ENCODE data around the gene MEGF9.

Gene MEGF9

DNA sequence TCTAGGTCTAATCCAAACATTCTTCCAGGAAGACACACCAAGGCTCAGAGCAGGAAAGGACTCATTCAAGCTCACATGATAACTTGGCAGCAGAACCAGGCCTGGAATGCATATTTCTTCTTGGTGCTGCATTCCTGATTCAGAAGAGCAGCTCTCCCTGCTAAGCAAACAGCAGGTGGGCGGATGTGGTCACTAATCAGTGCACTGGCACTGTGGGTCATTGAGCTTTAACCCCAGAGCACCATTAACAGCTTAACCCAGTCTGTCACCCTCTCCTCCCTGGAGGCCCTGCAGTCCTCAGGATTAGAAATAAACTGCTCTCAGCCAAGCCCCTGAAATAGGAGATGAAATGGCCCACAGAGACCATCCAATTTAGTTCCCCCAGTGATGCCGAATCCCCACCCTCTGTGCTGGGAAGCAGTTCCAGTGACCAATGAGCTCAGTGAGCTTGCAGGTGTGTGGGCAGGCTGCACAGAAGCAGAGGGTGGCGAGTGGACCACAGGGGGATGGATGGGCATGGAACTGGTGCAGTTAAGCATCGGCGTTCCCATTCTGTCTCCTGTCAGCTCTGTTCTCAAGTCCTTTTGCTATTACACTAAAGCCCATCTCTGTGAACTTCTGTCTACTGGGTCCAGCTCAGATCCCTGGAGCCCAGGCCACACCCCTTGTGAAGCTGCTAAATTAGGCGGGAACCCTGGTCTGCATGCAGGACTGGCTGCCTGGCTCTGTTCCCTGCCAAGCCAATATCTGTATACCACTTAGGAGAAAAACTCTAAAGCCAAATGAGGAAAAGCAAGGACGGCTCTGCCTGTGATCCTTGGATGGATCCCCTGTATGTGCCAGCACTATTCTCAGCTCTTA lies 16.6 kb upstream of the MEGF9 start:
- DNase-seq, result peak in 1 of 2 experiments; percentile 24

DNA sequence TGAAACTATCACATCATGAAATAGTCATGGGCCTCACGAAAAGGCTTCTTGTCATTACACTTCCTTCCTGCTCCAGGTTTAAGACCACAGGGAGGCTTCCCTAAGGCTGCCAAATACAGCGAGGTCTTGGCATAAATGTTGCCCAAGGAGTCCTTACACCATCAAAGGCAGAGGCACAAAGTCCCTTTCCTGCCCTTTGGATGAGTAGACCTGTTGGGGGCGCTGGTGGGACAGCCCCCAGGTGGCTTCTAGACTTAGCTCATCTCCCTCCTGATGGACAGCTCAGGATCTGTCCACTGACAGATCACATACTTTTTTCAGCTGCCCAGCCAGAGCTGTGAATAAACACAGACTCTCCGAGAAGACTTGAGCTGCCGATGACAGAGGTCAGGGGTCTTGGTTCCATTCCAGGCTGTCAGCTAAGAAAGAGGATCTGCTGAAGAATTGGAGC lies 15.5 kb upstream of the MEGF9 start:
- no peak for DNase-seq

DNA sequence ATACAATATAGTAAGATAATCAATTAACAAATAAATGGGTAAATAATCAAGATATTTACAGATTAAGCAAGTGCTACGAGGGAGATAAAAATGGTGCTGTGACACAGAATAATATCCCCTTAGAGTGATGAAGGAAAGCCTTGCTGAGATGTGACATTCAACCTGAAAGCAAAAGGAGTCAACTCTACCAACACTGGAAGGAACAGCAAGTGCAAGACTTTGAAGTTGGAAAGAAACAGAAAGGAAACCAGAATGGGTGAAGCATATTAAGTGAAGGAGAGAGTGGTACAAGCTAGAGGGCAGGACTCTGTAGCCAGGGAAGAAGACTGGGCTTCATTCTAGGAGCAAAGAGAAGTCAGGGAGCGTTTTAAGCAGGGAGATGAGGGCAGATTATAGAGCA lies 12.2 kb upstream of the MEGF9 start:
- DNase-seq, result no peak

DNA sequence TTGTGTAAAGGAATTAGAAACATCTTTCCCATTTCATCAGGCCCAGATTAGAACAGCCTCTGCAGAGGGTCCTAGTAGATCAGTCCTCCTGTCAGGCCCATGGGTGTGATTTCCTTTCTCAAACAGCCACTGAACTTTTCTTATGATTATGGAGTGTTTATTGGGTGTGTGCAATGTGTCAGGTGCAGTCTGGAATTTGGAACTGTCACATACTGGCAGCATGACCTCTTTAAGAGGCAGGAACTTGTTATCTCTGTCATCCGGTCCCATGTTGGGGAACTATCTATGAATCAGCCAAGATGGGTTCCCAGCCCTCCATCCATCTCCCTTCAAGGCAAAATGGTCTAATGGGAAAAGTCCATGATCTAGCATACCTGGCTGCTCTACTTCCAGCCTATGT lies 11.6 kb upstream of the MEGF9 start:
- DNase-seq, result no peak

DNA sequence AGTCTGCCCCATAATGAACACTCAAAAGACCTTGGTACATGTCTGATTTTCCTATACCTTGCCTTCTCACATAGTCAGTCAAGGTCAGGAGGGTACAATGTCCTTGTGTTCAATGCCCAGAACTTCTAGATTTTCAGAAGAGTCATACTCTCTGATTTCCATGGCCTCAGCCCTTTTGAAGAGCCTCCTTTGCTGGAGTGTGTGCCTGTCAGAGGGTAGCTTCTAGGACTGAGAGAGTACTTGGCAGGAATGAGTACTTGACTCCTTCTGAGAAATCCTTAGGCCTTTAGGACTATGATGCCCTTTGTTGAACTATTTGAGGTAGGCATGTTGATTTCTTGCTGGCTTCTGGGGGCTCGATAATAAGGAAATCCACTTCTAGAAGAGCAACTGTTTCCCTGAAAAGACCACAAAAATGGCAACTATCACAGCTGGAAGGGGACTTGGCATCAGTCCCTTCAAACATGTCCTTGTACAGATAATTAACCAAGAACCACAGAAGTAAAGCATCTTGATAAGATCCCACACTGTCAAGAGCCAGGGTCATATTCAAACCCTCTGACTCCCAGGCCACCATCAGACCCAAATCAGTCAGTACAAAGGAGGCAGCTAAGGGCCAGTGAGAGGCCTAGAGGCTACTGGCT lies 10.6 kb upstream of the MEGF9 start:
- no peak for DNase-seq

DNA sequence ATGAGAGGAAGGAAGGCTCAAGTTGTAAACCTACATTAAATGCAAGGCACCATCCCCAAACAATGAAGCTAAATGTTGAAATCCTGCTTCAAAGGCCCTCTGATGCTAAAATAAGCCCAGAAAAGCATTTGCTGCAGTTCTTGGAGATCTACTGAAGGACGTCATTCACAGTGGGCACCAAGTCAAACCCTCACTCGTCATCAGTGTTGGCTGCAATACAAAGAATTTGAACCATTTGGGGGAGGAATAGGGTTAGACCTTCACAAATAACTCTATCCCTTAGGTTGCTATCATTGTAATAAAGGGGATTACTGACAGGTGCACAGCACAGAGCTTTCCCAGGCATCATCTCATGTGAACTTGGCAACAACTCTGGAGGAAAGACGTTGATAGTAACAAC lies 9.3 kb upstream of the MEGF9 start:
- DNase-seq, result no peak

DNA sequence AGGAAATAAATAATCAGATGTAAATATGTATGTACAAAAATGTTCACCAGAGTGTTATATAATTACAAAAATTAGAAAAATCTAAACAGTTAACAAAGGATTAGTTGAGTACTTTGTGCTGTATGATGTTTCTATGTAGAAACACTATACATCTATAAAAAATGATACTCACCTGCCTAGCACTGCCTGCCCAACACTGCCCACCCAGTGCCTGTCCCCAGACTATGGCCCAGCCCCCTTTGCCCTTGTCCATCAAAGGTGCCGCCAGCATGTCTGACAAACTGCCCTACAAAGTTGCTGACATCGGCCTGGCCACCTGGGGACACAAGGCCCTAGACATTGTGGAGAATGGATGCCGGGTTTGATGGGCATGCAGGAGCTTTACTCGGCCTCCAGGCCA lies 6.1 kb upstream of the MEGF9 start:
- no peak for DNase-seq

DNA sequence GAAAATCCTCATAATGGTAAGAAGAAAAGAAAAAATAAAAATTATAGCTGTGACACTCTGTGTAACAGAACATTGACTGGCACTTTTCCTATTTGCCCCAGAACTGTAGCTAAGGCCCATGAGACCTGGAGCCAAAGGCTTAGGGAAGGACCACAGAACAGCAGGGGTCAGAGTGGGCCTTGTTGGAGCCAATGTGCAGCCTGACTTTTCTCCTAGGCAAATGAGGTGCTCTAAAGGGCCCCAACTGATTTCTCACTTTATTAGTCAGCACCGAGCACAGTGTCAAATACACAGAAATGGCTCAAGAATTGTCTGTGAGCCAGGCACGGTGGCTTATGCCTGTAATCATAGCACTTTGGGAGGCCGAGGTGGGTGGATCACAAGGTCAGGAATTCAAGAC lies 4.0 kb upstream of the MEGF9 start:
- no peak for DNase-seq

DNA sequence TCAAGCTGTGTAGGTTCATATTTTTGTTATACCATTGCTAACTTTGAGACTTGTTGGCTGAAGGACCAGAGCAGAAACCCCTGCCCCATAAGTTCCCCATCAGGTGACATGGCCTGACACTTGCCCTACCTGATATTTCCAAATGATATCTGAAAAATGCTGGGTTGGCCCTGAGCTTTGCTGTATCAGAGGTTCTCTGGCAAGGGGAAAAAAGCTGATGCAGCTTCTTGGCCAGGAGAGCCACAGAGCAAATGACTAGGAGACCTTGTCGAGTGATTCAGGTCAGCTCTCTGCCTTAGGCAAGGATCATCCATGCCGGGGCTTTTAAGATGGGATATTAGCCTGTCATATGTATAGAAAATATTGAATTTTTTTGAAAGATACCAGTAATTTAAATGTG lies 2.9 kb upstream of the MEGF9 start:
- no peak for DNase-seq

DNA sequence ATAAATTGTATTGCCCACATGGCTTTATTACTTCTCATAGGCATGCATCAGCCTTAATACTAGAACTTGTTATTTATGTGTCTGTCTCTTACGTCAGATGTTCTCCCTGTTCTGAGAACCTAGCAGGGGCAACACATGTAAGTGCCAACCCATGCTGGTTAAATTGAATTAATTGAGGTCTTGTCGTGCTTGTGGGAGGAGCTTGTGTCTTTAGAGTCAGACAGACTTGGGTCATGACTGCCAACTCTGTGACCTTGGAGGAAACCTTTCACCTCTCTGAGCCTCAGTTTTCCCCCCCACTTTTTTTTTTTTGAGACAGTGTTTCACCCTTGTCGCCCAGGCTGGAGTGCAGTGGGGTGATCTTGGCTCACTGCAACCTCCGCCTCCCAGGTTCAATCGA lies 2.2 kb upstream of the MEGF9 start:
- no peak for DNase-seq

DNA sequence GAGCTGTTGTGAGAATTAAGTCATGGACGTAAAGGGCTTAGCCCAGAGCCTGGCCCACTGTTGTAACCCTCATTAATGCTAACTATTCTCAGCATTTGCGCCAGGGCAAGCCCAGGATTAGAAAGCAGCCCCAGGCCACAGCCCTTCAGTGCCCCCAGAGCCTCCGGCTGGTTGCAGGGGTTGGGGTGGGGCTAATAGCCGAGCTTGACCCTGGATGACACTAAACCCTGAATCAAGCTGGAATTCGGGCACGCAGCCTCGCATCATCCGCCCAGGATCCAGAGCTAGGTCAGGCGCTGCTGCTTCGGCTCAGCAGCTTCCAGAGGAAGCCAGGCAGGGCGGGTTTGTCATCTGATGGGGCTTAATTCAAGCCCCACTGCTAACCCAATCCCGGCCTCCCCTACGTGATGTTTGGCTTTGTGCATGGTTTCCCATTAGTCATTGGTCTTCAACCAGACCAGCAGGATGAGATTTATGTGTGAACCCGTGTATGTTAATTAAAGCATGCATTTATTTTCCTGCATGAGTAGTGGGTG lies 1.2 kb upstream of the MEGF9 start:
- DNase-seq, result peak in 1 of 2 experiments; percentile 35

DNA sequence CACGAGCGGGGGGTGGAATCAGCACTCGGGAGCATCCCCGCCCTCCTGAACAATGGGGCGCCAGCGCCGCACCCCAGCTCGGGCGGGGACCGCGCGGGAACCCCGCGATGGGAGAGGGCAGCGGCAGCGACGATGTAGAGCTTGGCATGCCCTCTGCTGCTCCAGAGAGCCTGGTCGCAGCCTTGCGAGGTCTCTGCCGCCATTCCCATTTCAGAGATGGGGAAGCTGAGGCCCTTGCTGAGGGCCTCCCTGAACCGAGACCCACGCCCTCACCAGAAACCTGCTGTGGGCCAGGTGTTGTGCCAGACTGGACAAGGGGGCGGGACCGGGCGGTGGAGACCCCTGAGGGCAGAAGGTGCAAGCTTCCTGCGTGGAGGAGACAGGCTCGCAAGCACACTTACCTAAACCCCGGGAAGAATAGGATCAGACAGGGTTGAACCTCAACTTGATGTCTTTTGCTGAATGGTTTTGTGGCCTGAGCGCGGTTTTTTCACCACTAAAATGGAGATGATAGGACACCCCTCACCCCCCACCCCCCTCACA lies 647 bp upstream of the MEGF9 start:
- DNase-seq, result no peak

DNA sequence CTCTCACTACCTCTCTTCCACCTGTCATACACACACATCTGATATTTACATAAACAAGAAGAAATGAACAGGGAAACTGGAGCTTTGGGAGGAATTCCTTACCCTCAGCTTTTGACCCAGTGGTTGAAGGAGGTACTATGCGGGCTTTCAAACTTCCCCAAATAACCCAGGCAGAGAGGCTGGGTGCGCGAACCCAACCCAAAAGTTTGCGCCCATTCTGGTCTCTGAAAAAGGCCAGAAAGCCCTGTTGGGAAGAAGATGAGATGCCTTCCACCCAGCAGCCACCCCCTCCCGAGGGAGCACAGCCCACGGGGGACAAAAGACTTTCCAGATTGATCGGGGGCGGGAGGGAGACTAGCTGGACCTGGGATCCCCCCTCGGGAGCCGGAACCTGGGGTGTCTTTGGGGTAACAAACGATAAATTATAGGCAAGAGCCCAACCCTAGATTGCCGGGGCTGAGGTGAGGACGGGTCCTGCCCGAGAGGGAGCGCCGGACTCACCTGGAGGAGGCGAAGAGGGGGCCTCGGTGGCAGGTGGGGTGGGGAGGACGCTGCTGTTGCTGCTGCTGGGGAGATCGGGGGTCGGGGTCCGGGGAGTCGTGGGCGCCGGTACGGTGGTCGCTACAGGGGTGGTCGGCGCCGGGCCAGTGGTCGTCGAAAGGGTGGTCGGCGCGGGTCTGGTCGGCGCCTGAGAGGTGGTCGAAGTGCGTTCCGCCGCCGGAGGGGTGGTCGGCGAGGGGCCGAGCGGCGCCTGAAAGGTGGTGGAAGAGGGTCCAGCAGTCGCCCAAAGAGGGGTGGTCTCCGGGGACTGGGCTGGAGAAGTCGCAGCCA lies 798 bp downstream of the MEGF9 start:
- DNase-seq, result no peak

DNA sequence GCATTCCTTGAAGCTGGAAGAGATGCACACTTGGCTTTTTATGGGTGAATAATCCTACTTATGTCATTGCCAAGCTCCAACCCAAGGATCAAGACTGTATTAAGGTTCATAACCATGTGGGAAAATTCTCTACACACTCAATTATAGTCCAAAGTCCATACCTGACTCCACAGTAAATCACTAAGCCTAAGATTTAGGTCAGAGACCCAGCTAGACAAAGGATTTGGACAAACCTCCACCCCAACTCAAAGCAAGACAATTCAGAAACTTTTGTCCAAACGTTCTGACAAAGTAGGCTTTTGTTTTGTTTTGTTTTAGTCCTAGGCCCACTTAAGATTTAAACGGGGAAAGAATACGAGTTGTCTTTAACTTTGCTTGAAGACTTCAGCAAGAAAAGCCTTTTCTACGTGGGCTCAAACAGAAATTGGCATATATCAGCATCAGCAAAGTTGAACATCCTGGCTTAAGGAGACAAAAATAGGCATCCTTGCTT lies 1.7 kb downstream of the MEGF9 start:
- DNase-seq, result no peak

DNA sequence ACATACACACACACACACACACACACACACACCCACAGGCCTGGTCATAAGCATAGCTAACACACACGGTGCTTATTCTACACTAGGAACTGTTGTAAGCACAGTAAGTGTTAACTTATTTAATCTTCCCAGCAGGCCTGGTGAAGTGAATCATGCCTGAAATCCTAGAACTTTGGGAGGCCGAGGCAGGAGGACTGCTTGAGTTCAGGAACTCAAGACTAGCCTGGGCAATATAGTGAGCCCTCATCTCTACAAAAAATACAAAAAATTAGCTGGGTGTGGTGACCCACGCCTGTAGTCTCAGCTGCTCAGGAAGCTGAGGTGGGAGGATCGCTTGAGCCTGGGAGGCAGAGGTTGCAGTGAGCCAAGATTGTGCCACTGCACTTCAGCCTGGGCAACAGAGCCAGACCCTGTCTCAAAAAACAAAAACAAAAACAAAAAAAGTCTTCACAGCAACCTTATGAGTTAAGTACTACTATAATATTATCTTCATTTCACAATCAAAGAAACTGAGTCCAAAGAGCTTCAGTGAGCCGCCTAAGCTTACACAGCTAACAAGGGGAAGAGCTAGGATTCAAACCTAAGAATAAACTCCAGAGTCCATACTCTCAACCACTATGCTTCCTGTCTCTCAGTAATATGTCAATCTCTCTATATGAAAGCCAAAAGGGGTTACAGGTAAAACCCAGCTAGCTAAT lies 2.3 kb downstream of the MEGF9 start:
- DNase-seq, result no peak

DNA sequence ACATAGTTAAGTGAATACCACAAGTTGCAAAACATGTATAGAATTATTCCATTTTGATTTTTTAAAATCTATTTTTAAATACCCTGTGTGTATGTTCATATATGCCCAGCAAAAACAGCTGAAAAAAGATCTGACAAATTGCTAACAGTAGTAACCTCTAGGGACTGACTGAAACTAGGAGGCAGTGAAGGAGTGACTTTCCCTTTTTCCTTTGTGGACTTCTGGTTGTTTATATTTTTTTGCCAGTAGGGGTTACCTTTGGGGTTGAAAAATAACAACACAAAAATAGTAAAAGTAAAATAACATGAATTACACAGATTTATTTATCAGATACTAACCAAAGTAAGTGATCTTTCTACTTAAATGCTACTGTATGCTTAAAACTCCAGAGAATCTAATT lies 2.9 kb downstream of the MEGF9 start:
- no peak for DNase-seq

DNA sequence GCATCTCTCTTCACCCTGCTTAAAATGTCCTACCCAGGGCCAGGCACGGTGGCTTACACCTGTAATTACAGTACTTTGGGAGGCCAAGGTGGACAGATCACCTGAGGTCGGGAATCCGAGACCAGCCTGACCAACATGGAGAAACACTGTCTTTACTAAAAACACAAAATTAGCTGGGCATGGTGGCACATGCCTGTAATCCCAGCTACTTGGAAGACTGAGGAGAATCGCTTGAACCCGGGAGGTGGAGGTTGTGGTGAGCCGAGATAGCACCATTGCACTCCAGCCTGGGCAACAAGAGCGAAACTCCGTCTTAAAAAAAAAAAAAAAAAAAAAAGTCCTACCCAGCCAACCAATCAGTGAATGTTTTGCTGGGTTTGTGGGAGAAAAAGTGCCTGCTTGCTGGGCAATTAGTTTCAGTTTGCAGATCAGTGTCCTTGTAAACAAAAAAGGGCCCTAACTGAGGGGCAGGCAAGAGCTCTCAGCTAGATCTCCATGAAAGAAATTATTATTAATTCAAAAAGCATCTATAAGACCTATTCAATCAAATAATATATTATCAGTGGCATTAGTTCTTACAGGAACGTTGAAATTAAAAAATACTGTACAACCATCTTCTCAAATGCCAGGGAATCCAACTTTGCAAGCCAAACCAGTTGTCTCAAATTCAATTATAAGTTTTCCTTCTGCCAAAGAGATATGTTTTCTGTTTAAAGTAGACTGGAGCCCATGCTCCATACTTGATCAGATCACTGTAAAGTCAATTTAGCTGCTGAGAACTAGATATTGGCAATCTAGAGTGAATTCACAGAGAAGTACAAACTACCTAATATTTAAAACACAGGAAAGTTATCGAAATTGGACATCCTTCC lies 3.9 kb downstream of the MEGF9 start:
- DNase-seq, result no peak

DNA sequence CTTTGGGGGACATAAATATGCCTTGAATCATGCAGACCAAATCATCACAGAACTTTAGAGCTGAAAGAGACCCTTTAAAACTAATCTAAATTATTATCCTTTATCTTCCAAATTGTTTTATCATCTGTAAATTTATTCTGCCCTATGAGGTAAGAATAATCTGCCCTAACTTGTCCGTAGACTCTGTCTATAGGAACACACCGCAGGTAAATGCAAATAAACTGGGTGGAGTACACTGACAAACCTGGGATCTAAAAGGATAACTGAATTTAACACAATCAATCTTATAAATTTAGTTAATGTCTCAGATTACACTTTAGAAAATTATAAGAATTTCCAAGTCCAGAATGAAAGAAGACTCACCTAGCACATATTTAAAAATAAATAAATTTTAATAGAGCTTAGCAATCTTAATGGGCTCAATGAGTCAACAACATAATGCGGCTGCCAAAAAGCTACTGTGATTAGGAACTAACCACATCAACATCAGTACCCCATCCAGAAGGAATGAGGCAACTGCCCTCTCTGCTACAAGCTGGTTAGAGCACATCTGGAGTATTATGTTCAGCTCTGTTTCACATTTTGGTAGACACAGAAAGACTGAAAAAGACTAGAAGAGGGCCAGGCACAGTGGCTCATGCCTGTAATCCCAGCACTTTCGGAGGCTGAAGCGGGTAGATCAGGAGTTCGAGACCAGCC lies 5.6 kb downstream of the MEGF9 start:
- no peak for DNase-seq

DNA sequence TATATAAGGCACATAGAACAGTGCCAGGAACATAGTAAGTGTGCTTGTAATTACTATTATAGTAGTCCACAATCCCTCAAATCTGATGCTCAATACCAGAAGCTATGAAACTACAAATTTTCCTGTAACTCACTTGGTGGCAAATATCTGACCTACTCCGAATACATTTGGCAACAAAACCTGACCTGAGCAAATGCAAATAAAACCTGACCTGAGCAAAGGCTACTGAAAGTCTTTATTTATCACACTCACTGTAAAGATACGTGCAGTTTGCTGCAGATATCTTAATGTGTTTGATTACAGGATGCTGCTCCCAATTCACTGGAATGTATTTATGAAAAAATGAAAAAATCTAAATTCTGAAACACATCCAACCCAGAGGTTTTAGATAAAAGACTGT lies 7.1 kb downstream of the MEGF9 start:
- DNase-seq, result no peak

DNA sequence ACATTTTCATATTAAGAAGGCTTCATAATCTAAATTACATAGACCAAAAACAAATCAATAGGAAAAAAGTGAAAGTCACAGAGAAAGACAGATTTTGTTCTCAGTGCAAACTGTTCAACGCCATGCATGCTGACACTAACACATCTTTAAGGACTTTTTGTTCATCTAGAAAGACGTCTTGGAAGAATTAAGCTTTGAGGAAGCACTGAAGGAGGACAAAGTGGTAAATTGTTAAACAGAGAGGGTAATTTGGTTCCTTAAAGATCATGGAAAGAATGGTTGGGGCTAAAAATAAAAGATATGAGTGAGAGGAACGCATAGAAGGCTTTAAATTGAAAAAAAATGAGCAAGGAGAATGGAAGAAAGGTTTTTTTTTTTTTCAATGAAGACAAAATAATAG lies 9.1 kb downstream of the MEGF9 start:
- no peak for DNase-seq

DNA sequence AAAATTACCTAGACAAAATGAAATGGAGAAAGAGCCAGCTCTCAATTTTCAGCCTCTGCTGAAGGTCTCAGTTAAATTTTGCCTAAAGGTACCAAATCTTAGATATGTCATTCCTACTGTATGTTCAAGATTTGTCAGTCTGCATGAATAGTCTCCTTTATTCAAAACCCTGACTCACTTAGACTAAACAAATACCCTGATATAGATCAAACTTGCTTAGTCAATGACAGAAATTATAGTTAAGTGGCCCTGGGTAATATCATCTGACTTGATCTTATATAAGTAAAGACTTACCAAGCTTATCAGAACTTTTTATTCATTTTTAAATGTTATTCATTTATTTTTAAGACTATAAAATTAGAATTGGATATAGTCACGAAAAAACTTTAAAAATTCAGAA lies 12.2 kb downstream of the MEGF9 start:
- DNase-seq, result no peak
